Tibial artery (tissue), 4 donors: Measurements from ENCODE around the gene MINDY2.
"Not testable (repeated sequence)": the region's sequence is repeated elsewhere in the genome, so short reads cannot be mapped to it uniquely, and the experiment has no call there.

Experiments used
- DNase-seq, 2 donors: peaks; one replicate each; pipeline ENCODE4 v3.0.0-alpha.2; 2019
- H3K27ac ChIP-seq, 2 donors: fragments of 200-600 bp; sonication (generic) in 1 of 2; 1 replicate in 1 of 2; 2 replicates in 1 of 2; pipeline ENCODE4 v1.5.1; 2018 to 2019; ENCODE audit warnings: mild to moderate bottlenecking in 1 of 2
- H3K27me3 ChIP-seq, 2 donors: fragments of 200-600 bp; sonication (generic) in 1 of 2; one replicate each; pipeline versions ENCODE4 v1.5.1 to v1.6.0; 2016 to 2019
- H3K36me3 ChIP-seq, 3 donors: fragments of 200-600 bp; sonication (generic) in 2 of 3; one replicate each; pipeline ENCODE4 v1.5.1; 2016 to 2019; ENCODE audit warnings: mild to moderate bottlenecking in 2 of 3
- H3K4me1 ChIP-seq, 4 donors: fragments of 200-600 bp; sonication (generic) in 2 of 4; 1 replicate in 3 of 4; 2 replicates in 1 of 4; pipeline ENCODE4 v1.5.1; 2016 to 2019
- H3K4me3 ChIP-seq, 2 donors: fragments of 200-600 bp; sonication (generic) in 1 of 2; 1 replicate in 1 of 2; 2 replicates in 1 of 2; pipeline ENCODE4 v1.5.1; 2018 to 2019; ENCODE audit warnings: mild to moderate bottlenecking in 2 of 2
- H3K9me3 ChIP-seq, 3 donors: fragments of 200-600 bp; sonication (generic) in 1 of 3; one replicate each; pipeline ENCODE4 v1.5.1; 2016 to 2019
- intact Hi-C: fragments of 100-400 bp; cut with DNase I; formaldehyde crosslinking; loops from one replicate; pipeline ENCODE4 v1.15.0; 2023; ENCODE audit warnings: low total_unique reads
- TF ChIP-seq, protein P1 (sequence below), 2 experiments: fragments of 200-600 bp in 1 of 2; fragments of 450-650 bp in 1 of 2; IDR thresholded peaks; one replicate each; pipeline ENCODE4 v1.5.1; 2017 to 2019; ENCODE audit warnings: antibody characterized with exemption in 2 of 2, mild to moderate bottlenecking in 1 of 2, moderate library complexity in 1 of 2

The MINDY2 gene

DNA sequence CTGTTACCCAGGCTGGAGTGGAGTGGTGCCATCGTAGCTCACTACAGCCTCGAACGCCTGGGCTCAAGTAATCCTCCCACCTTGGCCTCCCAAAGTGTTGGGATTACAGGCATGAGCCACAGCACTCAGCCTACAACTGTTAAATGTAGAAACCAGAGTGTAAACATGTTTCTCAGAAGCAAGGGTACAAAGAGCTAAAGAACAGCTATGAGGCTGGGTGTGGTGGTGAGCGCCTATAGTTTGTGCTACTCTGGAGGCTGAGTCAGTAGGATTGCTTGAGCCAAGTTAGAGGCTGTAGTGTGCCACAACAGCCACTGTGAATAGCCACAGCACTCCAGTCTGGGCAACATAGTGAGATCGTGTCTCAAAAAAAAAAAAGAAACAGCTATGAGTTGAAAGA is 4.8 kb upstream of the MINDY2 start:
- intact Hi-C loops: no loop called here
- Histone ChIP-seq H3K36me3 (no peaks in the 10 kb centered on the region), H3K27me3 (no peaks in the 10 kb centered on the region), H3K27ac (no peak overlapping the region), H3K9me3 (peaks cover 0 to 4% (median 0%) of the 10 kb centered on the region in 3 donors), H3K4me3 (no peak overlapping the region), H3K4me1 (peaks cover 0 to 7% (median 3%) of the 10 kb centered on the region in 4 donors)
- no peak for DNase-seq
- TF ChIP-seq, protein P1, sequence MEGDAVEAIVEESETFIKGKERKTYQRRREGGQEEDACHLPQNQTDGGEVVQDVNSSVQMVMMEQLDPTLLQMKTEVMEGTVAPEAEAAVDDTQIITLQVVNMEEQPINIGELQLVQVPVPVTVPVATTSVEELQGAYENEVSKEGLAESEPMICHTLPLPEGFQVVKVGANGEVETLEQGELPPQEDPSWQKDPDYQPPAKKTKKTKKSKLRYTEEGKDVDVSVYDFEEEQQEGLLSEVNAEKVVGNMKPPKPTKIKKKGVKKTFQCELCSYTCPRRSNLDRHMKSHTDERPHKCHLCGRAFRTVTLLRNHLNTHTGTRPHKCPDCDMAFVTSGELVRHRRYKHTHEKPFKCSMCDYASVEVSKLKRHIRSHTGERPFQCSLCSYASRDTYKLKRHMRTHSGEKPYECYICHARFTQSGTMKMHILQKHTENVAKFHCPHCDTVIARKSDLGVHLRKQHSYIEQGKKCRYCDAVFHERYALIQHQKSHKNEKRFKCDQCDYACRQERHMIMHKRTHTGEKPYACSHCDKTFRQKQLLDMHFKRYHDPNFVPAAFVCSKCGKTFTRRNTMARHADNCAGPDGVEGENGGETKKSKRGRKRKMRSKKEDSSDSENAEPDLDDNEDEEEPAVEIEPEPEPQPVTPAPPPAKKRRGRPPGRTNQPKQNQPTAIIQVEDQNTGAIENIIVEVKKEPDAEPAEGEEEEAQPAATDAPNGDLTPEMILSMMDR (IDR thresholded peaks at IDR 0.05): no peak

DNA sequence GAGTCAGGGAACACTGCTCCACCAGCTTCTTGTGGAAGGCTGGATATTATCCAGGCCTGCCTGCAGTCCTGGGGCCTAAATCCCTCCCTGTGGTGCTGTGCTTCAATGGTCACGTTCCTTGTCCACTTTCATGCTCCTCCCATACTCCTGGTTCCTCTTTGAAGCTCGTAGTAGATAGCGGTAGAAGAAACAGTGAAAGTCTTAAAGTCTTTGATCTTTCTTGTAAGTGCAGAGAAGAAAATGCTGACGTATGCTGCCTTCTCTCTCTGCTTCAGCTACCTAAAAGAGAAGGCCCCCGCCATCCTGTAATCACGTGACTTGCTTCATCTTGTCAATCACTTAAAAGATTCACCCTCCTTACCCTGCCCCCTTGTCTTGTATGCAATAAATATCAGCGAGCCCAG is 2.5 kb upstream of the MINDY2 start:
- H3K36me3 ChIP-seq, DNase-seq, H3K27ac ChIP-seq, H3K4me3 ChIP-seq, H3K27me3 ChIP-seq, intact Hi-C loops, H3K9me3 ChIP-seq: not testable (repeated sequence)
- H3K4me1 ChIP-seq: peaks cover 0 to 20% (median 9%) of the 10 kb centered on the region in 4 donors

DNA sequence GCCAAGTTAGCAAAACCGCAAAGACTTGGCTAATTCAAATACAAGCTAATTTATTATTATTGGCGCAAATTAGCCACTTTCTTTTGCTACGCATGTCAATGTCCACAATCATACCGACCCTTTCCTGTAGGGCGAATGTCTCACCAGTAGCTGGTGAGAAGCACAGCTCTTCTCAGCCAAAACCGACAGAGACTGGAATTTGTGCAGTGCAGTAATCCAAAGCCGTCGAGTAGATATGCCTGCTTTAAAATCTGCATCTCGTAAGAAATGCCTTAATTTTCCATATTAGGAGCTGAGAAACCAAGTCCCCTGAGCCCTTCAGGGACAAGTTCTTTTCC is 614 bp upstream of the MINDY2 start:
- Histone ChIP-seq H3K27me3 (no peaks in the 10 kb centered on the region), H3K27ac (peak overlapping the region; percentile 89 to 96), H3K4me3 (peak overlapping the region; percentile 69 to 81), H3K4me1 (peaks cover 0 to 39% (median 13%) of the 10 kb centered on the region in 4 donors), H3K9me3 (no peaks in the 10 kb centered on the region), H3K36me3 (no peaks in the 10 kb centered on the region)
- TF ChIP-seq, protein P1 (IDR thresholded peaks at IDR 0.05): peak; percentile 13 to 38
- intact Hi-C loops: no loop called here
- DNase-seq: no peak

DNA sequence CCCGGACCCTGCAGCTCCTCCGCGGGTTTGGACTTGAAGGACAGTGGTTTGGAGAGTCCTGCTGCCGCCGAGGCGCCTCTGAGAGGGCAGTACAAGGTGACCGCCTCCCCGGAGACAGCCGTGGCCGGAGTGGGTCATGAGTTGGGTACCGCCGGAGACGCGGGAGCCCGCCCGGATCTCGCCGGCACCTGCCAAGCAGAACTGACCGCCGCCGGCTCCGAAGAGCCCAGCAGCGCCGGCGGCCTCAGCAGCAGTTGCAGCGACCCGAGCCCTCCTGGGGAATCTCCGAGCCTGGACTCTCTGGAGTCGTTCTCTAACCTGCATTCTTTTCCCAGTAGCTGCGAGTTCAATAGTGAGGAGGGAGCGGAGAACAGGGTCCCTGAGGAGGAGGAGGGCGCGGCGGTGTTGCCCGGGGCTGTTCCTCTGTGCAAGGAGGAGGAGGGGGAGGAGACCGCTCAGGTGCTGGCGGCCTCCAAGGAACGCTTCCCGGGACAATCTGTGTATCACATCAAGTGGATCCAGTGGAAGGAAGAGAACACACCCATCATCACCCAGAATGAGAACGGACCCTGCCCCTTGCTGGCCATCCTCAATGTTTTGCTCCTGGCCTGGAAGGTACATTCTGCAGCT is 634 bp downstream of the MINDY2 start:
- Histone ChIP-seq H3K36me3 (no peaks in the 10 kb centered on the region), H3K27me3 (no peaks in the 10 kb centered on the region), H3K9me3 (no peaks in the 10 kb centered on the region), H3K4me1 (peaks cover 0 to 52% (median 13%) of the 10 kb centered on the region in 4 donors), H3K4me3 (peak overlapping the region; percentile 69 to 81), H3K27ac (peak overlapping the region; percentile 89 to 96)
- TF ChIP-seq, protein P1 (IDR thresholded peaks at IDR 0.05): no peak
- intact Hi-C loops: loop anchor here (1.0 kb wide), 1 partner anchor 22 kb away; the partner anchor contains the start of gene ADAM10
- peak; percentile 54 to 80 for DNase-seq

DNA sequence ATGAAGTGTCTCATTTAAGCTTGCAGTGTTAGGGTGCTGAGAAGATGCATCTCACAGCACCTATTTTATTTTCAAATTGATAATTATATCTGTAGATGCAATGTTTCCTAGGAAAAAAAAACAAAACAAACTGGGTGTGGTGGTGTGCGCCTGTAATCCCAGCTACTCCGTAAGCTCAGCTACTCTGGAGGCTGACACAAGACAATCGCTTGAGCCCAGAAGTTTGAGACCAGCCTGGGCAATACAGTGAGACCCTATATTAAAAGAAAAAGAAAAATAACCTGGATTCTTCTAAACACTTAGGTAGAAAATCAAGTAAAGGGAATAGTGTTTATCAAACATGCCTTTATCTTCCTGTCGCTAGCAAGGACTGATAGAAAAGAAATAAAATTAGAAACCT is 1.9 kb downstream of the MINDY2 start:
- no peaks in the 10 kb centered on the region for H3K27me3 ChIP-seq
- peaks cover 0 to 60% (median 13%) of the 10 kb centered on the region in 4 donors for H3K4me1 ChIP-seq
- H3K4me3 ChIP-seq: peak overlapping the region; percentile 69 to 81
- H3K27ac ChIP-seq: peak overlapping the region; percentile 89 to 96
- intact Hi-C loops: no loop called here
- DNase-seq: no peak
- no peaks in the 10 kb centered on the region for H3K9me3 ChIP-seq
- TF ChIP-seq, protein P1 (IDR thresholded peaks at IDR 0.05): no peak
- H3K36me3 ChIP-seq: no peaks in the 10 kb centered on the region

DNA sequence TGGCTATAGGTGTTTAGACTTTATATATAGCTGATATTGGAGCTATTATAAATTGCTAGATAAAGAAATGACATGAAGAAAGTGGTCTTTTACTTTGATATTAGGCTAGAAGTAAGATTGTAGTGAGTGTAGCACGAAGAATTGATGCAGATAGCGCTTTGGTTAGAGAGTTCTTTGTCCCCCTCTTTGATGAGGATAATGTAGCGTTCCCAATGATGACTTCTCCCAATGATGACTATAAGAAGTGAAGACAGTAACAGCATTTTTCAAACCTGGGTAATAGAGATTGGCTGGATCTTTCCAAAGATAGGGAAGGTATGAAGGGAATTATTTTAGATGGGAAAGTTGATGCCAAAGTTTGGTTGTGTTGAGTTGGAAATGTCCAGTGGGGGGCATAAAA is 4.3 kb downstream of the MINDY2 start:
- Histone ChIP-seq H3K27ac (no peak overlapping the region), H3K4me3 (no peak overlapping the region), H3K9me3 (no peaks in the 10 kb centered on the region), H3K27me3 (no peaks in the 10 kb centered on the region), H3K4me1 (peaks cover 0 to 53% (median 10%) of the 10 kb centered on the region in 4 donors), H3K36me3 (no peaks in the 10 kb centered on the region)
- DNase-seq: no peak
- intact Hi-C loops: no loop called here
- TF ChIP-seq, protein P1 (IDR thresholded peaks at IDR 0.05): no peak
